ENCODE data around the gene SYNCRIP.
"Not testable (repeated sequence)": the region's sequence is repeated elsewhere in the genome, so short reads cannot be mapped to it uniquely, and the experiment has no call there.

Gene SYNCRIP

GRCh38 chr6:85594197-85594930 lies 48.3 kb downstream of the SYNCRIP start:
- DNase-seq (ENCODE audit: low spot score) = peak; percentile 30

GRCh38 chr6:85593438-85594196 lies 49.1 kb downstream of the SYNCRIP start, which contains the start of gene SNX14:
Gene SNX14, minus strand, starts transcription at chr6:85593858. Its CDS starts 140 bp downstream, at chr6:85593718.
- peak; percentile 91 for DNase-seq (ENCODE audit: low spot score)

- DNase-seq (ENCODE audit: low spot score) = no peak
Measured at GRCh38 chr6:85592033-85592432, 50.7 kb downstream of the SYNCRIP start.

- no peak for DNase-seq (ENCODE audit: low spot score)
Measured at GRCh38 chr6:85591207-85591606, 51.5 kb downstream of the SYNCRIP start.

GRCh38 chr6:85585741-85586140 lies 56.9 kb downstream of the SYNCRIP start:
- DNase-seq (ENCODE audit: low spot score) = no peak

- not testable (repeated sequence) for DNase-seq (ENCODE audit: low spot score)
Measured at GRCh38 chr6:85582832-85583231, 59.9 kb downstream of the SYNCRIP start.

- no peak for DNase-seq (ENCODE audit: low spot score)
Measured at GRCh38 chr6:85581572-85581971, 61.1 kb downstream of the SYNCRIP start.

- DNase-seq (ENCODE audit: low spot score) = peak; percentile 11
Measured at GRCh38 chr6:85580878-85581267, 61.8 kb downstream of the SYNCRIP start.

GRCh38 chr6:85580118-85580877 lies 62.4 kb downstream of the SYNCRIP start:
- no peak for DNase-seq (ENCODE audit: low spot score)

GRCh38 chr6:85579581-85579980 lies 63.1 kb downstream of the SYNCRIP start:
- no peak for DNase-seq (ENCODE audit: low spot score)

- DNase-seq (ENCODE audit: low spot score) = no peak
Measured at GRCh38 chr6:85576476-85576875, 66.2 kb downstream of the SYNCRIP start.

GRCh38 chr6:85574932-85575598 lies 67.6 kb downstream of the SYNCRIP start:
- no peak for DNase-seq (ENCODE audit: low spot score)

GRCh38 chr6:85569323-85569722 lies 73.4 kb downstream of the SYNCRIP start:
- DNase-seq (ENCODE audit: low spot score) = no peak

- no peak for DNase-seq (ENCODE audit: low spot score)
Measured at GRCh38 chr6:85568411-85568810, 74.3 kb downstream of the SYNCRIP start.

- DNase-seq (ENCODE audit: low spot score) = no peak
Measured at GRCh38 chr6:85565736-85566135, 77.0 kb downstream of the SYNCRIP start.

- DNase-seq (ENCODE audit: low spot score) = not testable (repeated sequence)
Measured at GRCh38 chr6:85564223-85564622, 78.5 kb downstream of the SYNCRIP start.
